Motor neuron (in vitro differentiated cells): ENCODE results near the gene BHLHE41. TPM values are rescaled to one million over a fixed set of nuclear protein-coding genes. Genes with fewer than 3 reads are reported as not detected.

Source experiments
- ATAC-seq, 8 experiments: fragments of 200-7000 bp; cut with Tn5 transposase; replicated peaks in 6 of 8; 2 replicates each; pipeline ENCODE4 v1.8.0; 2021; ENCODE audit warnings: mild to moderate bottlenecking in 8 of 8, moderate library complexity in 8 of 8
- H3K27ac ChIP-seq, 2 donors: fragments of 250-450 bp; sonication (Bioruptor Pico); 2 replicates each; pipeline ENCODE4 v1.9.0; 2021; ENCODE audit warnings: antibody characterized with exemption in 2 of 2, mild to moderate bottlenecking in 2 of 2, moderate library complexity in 1 of 2
- H3K4me1 ChIP-seq, 2 donors: fragments of 250-450 bp; sonication (Bioruptor Pico); replicated peaks in 1 of 2; 2 replicates each; pipeline ENCODE4 v1.6.1; 2021; ENCODE audit warnings: antibody characterized with exemption in 2 of 2, mild to moderate bottlenecking in 2 of 2, moderate library complexity in 1 of 2
- H3K4me3 ChIP-seq, 5 donors: fragments of 250-450 bp; sonication (Bioruptor Pico); 2 replicates each; pipeline ENCODE4 v1.9.0; 2021; ENCODE audit warnings: antibody characterized with exemption in 5 of 5, mild to moderate bottlenecking in 5 of 5, moderate library complexity in 4 of 5
- WGBS, 10 experiments: fragments of 450-650 bp; shearing (Covaris generic); methylation state at CpG; one replicate each; pipeline ENCODE4 v1.0.0; 2022; 5-methylcytosine and 5-hydroxymethylcytosine counted together
- in situ Hi-C, 9 experiments: fragments of 400-800 bp; cut with MboI; loops; one replicate each; pipeline ENCODE4 v1.15.0; 2021; ENCODE audit warnings: low sequenced_read_pairs in 9 of 9, low pct_unique_long_range_greater_than_20kb in 2 of 9; ENCODE audit not compliant: unreplicated experiment in 9 of 9
- total RNA-seq, 8 experiments: library from RNA; unstranded; fragments of 300-600 nt; gene quantifications; 2 replicates each; pipeline versions ENCODE4 v1.2.3 to v1.2.4, GENCODE V29; 2022

BHLHE41 gene
- total RNA-seq, 8 experiments from 2014 or later, result 0.14 to 42.1 (median 0.52) TPM; not detected in 1

DNA sequence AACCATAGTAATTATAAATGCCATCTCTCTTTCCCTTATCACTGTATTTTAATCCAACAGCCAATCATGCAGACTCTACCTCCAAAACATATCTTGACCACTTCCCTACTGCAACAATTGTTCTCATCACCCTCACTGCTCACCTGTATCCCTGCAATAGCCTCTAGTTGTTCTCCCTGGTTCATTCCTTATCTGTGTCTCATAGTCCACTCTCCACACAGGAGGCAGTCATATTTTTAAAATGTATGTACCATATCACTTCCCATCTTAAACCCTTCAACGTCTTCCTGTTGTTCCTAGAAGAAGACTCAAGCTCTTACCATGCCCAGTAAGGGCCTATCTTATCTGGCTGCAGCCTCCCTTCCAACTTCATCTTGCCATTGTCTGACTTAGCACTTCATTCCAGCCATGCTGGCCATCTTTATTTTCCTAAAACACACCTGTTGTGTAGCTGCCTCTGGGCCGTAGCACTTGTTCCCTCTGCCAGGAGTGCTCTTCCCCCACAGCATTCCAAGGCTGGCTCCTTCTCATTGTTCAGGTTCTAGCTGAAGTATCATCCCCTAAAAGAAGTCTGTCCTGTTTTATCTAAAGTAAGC is 27.8 kb upstream of the BHLHE41 start:
- Histone ChIP-seq H3K4me3 (no peak overlapping the region), H3K4me1 (peaks cover 0 to 2% of the 10 kb centered on the region in 2 donors), H3K27ac (no peak overlapping the region)
- no peak for ATAC-seq
- WGBS, 10 experiments, result 61 to 100% (median 88%) methylated on average over 1 to 2 of the region's 2 CpGs; no CpG with 5 or more reads in 1 of the 10 experiments
- in situ Hi-C loops, result no loop called here

DNA sequence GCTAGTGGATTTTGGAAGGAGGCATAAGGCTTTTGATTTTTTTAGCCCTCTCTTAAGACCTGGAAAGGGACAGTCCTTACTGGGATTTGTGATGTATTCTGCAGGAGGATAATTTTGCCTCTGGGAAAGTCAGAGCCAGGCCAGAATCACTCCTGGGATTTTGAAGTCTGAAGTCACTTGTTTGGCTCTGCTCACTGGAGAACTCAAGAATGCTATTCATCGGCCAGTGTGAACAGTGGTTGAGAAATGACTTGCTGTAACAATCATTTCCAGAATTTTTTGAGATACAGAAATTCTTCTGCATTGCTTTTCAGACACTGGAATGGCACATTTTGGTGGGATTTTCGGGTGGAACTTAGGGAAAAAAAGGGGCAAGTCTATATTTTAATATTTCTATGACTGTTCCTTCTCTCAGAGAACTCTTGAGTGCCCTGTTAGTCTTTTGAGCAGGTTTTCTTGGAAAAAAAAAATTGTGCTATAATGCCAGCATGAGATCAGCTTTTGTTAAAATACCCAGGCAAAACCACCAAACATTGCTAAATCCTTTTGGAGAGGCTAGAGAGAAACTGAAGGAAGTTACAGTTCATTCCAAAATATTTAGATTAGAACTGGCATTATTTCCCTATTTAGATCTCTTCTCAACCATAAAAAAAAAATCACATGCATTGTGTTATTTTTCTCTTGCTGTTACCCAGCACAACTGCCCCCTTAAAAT is 26.1 kb upstream of the BHLHE41 start:
- H3K4me3 ChIP-seq, result no peak overlapping the region
- no peak overlapping the region for H3K27ac ChIP-seq
- WGBS, 10 experiments, result 0 to 100% (median 54%) methylated on average over 1 to 2 of the region's 2 CpGs; no CpG with 5 or more reads in 4 of the 10 experiments
- peaks cover 0 to 2% of the 10 kb centered on the region in 2 donors for H3K4me1 ChIP-seq
- in situ Hi-C loops, result no loop called here
- peak in 1 of 8 experiments; percentile 33 for ATAC-seq

DNA sequence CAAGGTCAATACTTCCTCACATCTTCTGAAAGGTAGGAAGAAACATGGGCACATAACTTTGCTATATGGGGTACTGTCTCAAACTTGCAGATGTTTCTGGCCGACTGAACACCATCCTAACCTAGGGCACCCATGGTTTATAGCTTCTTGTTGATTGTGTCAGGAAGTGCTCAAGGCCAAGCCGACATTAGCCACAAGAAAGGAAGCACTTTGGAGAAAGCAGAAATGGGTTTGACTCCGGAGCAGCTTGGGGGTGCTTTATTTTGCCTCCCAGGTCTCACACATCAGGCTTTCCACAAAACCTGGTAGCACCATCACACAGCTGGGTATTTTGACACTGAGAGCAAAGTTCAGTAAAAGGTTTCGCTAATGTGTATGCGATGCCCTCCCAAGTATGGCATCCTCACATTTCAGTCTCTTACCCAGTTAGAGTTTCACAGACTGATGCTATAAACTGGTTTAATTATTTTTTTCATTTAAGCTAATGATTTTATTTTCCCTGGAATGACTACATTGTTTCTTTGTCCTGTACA is 25.2 kb upstream of the BHLHE41 start:
- Histone ChIP-seq H3K27ac (no peak overlapping the region), H3K4me1 (peaks cover 0 to 2% of the 10 kb centered on the region in 2 donors), H3K4me3 (no peak overlapping the region)
- in situ Hi-C loops, result no loop called here
- 65 to 100% (median 88%) methylated on average over 1 to 5 of the region's 5 CpGs; no CpG with 5 or more reads in 3 of the 10 experiments for WGBS, 10 experiments
- no peak for ATAC-seq

DNA sequence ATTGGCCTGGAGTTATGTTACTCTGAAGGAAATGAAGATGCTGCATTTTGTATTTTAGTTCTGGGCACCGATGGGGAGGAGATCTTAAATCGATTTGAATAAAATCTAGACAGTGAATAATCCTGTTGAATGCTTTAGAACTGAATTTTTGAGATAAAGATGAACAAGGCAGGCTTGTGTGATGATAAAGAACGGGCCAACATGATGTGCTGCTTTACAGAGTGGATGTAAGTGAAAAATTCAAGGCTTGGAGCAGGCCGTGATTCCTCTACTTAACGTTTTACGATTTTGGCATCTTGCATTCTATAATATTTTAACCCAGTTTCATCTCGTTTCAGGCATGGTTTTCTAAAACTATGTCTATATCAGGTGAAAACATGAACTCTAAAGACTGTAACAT is 23.5 kb upstream of the BHLHE41 start:
- peaks cover 0 to 2% of the 10 kb centered on the region in 2 donors for H3K4me1 ChIP-seq
- no peak overlapping the region for H3K4me3 ChIP-seq
- 64 to 89% (median 81%) methylated on average over 3 to 7 of the region's 7 CpGs; no CpG with 5 or more reads in 1 of the 10 experiments for WGBS, 10 experiments
- in situ Hi-C loops, result no loop called here
- no peak for ATAC-seq
- H3K27ac ChIP-seq, result no peak overlapping the region

DNA sequence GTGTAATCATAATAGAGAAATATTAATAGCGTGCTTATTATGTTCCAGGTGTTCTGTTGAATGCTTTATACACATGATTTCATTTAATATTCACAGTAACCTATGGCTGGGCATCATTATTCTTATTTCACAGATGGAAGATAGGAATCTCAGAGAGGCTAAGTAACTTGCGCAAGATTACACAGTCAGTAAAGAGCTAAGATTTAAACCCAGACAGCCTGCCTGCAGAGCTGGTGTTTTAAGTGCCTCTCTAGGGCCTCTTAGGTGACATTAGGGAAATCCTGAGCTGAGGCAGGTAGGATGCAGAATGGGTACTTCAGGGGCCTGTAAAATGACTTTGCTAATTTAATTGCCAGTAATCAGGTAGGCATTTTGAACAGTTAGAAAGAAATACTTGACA is 18.5 kb upstream of the BHLHE41 start:
- 40 to 83% (median 49%) methylated on average over 1 to 2 of the region's 2 CpGs; no CpG with 5 or more reads in 3 of the 10 experiments for WGBS, 10 experiments
- no peak for ATAC-seq
- H3K4me1 ChIP-seq, result peaks cover 0 to 2% of the 10 kb centered on the region in 2 donors
- in situ Hi-C loops, result no loop called here
- H3K4me3 ChIP-seq, result no peak overlapping the region
- H3K27ac ChIP-seq, result no peak overlapping the region

DNA sequence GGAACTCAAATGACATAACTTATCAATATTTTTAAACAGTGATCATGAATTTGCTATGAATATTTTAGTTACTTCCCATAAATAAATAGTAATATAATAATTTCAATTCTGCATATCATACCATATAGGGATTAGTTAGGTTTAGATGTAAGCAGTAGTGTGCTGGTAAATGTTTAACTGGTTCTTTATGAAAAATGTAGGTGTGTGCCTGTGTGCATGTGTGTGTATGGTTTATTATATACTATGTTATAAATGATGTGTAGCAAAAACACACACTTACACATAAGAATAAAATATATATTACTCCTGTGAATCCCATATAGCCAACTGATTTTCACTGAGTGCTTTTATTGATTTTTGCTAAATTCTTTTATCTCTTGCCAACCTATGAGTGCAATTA is 14.0 kb upstream of the BHLHE41 start:
- Histone ChIP-seq H3K4me1 (peaks cover 2 to 5% of the 10 kb centered on the region in 2 donors), H3K4me3 (no peak overlapping the region), H3K27ac (no peak overlapping the region)
- in situ Hi-C loops, result no loop called here
- no peak for ATAC-seq

DNA sequence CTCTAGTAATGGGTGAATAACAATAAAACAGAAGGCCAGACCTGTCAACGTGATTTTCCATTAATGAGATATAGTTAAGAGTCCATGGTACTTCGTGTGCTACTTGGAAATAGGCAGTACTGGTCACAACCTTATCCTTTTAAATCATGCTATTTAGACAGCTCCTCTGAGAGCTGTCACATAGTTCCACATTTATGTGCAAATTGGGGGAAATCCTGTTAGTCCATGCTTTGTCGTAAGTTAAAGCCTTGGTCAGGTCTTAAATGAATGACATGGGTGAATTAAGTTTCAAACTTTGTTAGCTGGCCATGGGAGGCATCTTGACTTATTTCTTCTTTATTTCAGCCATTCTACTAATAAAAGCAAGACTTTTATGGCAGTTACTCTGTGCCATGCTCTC is 11.9 kb upstream of the BHLHE41 start:
- Histone ChIP-seq H3K4me3 (no peak overlapping the region), H3K4me1 (peaks cover 0 to 5% of the 10 kb centered on the region in 2 donors), H3K27ac (no peak overlapping the region)
- 20 to 100% (median 48%) methylated on average over 1 to 3 of the region's 3 CpGs for WGBS, 10 experiments
- in situ Hi-C loops, result no loop called here
- peak in 3 of 8 experiments; percentile 30 to 54 (median 47) for ATAC-seq

DNA sequence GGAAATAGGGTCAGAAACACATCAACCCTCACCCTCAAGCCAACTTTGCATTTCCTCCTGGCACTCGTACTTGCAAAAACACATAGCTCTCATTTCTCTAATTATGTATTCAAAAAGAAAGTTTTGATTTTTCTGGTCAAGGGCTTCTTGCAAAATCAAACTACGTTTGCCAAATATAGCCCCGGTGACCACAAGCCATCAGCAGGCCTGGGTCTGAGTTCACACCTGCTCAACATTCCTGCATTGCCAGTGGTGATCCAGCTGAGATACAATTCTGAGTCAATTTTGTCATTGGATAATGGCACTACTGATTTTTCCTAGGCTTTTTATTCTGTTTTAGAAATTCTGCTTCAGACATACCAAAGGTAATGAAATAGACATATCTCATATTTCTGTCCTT is 10.7 kb upstream of the BHLHE41 start:
- 29 to 93% (median 85%) methylated on average over 1 to 3 of the region's 3 CpGs; no CpG with 5 or more reads in 2 of the 10 experiments for WGBS, 10 experiments
- ATAC-seq, result no peak
- Histone ChIP-seq H3K4me3 (no peak overlapping the region), H3K27ac (no peak overlapping the region), H3K4me1 (peaks cover 0 to 5% of the 10 kb centered on the region in 2 donors)
- in situ Hi-C loops, result no loop called here

DNA sequence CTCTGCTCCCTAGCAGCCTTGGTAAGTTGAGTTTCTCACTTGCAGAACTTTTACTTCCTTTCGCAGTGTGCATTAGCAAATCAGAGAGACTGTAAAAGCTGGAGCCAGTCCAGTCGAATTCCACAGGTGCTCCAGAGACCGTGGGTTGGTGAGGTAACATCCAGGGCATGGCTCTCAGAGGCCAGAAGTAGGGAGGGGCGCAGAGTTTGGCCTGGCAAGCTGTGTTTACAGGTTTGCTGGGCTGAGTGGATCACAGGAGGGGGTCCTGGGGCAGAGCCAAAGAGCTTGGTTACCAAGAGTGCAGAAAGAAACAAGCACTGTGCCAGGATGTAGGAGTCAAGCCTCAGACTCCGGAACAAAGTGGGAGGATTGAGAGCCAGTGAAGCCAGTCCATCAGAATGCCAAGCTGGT is 10.2 kb upstream of the BHLHE41 start:
- no peak overlapping the region for H3K4me3 ChIP-seq
- ATAC-seq, result peak in 3 of 8 experiments; percentile 45 to 94 (median 65)
- H3K4me1 ChIP-seq, result peaks cover 0 to 5% of the 10 kb centered on the region in 2 donors
- 55 to 83% (median 78%) methylated on average over 1 to 4 of the region's 5 CpGs; no CpG with 5 or more reads in 3 of the 10 experiments for WGBS, 10 experiments
- no peak overlapping the region for H3K27ac ChIP-seq
- in situ Hi-C loops, result no loop called here

DNA sequence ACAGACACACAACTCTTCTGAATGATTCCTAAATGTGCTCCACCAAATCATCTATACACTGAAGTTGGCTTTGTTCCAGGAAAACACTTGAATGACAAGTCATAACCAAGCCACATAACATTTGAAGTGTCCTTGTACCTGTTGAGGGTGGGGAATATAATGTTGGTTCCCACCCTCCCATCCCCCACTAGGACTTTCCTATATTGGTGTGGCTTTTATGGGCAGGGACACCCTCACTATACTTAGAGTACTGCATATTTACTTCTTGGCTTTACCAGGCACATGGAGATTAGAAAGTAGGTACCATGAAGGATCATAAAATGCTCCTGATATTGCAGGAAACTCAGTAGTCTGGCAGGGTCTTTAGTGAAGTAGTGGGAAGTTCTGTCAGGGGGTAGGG is 9.7 kb upstream of the BHLHE41 start:
- ATAC-seq, result no peak
- Histone ChIP-seq H3K27ac (no peak overlapping the region), H3K4me3 (no peak overlapping the region), H3K4me1 (peaks cover 0 to 5% of the 10 kb centered on the region in 2 donors)
- in situ Hi-C loops, result no loop called here

DNA sequence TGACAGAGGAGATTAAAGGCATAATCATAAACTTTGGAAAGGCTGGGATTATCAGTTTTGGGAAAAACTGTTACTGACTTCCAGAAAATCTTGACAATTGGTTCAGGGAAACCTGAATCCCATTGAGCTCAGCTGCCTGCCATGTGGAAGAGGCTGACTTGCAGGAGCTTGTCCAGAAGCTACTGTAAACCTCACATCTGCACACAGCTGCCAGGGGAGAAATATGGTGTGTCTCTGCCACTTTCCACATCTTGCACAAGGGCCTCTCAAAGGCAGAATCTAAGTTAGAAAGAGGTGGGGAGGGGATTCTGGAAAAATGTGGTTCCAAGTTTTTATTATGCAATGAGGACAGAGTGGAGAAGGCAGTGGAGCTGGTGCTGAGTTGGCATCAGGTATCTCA is 8.7 kb upstream of the BHLHE41 start:
- H3K4me1 ChIP-seq, result peaks cover 0 to 5% of the 10 kb centered on the region in 2 donors
- ATAC-seq, result no peak
- in situ Hi-C loops, result no loop called here
- H3K27ac ChIP-seq, result no peak overlapping the region
- H3K4me3 ChIP-seq, result no peak overlapping the region

DNA sequence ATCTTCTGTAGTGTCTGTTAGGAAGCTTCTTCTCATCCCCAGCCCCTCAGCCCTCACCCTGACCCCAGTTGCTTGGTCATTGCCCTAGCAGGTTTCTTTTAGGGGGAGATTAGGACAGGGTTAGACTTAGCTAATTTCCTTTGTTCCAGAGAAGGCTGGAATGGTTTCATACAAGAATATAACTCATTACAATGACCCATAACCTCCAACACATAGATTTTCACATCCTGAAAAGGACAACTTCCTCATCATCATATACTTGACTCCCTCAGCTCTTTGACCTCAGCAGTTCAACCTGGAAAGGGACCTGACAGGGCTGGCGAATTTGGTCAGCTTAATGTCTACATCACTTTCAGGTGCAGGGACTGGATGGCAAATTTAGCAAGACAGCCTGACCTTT is 8.0 kb upstream of the BHLHE41 start:
- in situ Hi-C loops, result no loop called here

DNA sequence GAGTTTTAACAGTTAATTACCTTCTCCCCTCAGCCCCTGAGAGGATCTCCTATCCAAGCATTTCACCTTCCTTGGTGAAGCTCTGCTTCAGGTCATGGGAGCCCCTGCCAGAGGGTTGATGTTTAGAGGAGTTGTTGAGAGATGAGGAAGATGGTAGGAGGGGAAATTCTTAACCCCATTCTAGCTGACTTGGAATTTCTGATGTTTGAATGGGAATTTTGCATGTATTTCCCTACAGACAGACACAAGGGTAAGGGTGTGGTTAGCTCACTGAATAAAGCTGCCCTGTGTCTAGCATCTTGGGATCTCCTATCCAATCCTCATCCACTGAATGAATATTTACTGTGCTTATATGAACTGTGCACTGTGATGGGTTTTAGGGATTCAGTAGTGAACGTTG is 7.1 kb upstream of the BHLHE41 start:
- 0 to 88% (median 75%) methylated on average over 1 of the region's 1 CpG; no CpG with 5 or more reads in 1 of the 10 experiments for WGBS, 10 experiments
- no peak overlapping the region for H3K4me3 ChIP-seq
- in situ Hi-C loops, result no loop called here
- ATAC-seq, result peak in 1 of 8 experiments; percentile 43
- H3K4me1 ChIP-seq, result peaks cover 2 to 3% of the 10 kb centered on the region in 2 donors
- no peak overlapping the region for H3K27ac ChIP-seq

More for the DNA sequence above, 8.0 kb upstream of the BHLHE41 start:
- ATAC-seq, result no peak
- Histone ChIP-seq H3K4me1 (peaks cover 0 to 5% of the 10 kb centered on the region in 2 donors), H3K27ac (no peak overlapping the region), H3K4me3 (no peak overlapping the region)
- 20 to 83% (median 55%) methylated on average over 1 of the region's 1 CpG; no CpG with 5 or more reads in 4 of the 10 experiments for WGBS, 10 experiments
